ENCODE results near the gene UIMC1. TPM values are rescaled to one million over a fixed set of nuclear protein-coding genes. Genes with fewer than 3 reads are reported as not detected.

The UIMC1 gene
- polyA plus RNA-seq, 1 donor: 25.4 TPM

Other genes with a start within 250 kb of the UIMC1 start
- 1.7 TPM for gene UNC5A, start 196.2 kb downstream of the UIMC1 start, polyA plus RNA-seq (ENCODE audit: insufficient read length)
- 0.82 TPM for gene HK3, start 107.4 kb downstream of the UIMC1 start, polyA plus RNA-seq (ENCODE audit: insufficient read length)
- 15.9 TPM for gene ZNF346, start 15.9 kb upstream of the UIMC1 start, polyA plus RNA-seq (ENCODE audit: insufficient read length)
- 178 TPM for gene FGFR4, start 80.1 kb upstream of the UIMC1 start, polyA plus RNA-seq (ENCODE audit: insufficient read length)
- gene NSD1, start 127.0 kb upstream of the UIMC1 start, polyA plus RNA-seq (ENCODE audit: insufficient read length): 40.7 TPM

All from forelimb muscle (tissue), 1 donor.